Upper lobe of right lung (tissue), 1 donor: ENCODE results near the gene ABCB11. TPM values are rescaled to one million over a fixed set of nuclear protein-coding genes. Genes with fewer than 3 reads are reported as not detected.

Experiments used
- ATAC-seq: fragments of 200-7000 bp; cut with Tn5 transposase; one replicate; pipeline ENCODE4 v1.9.1; 2020; ENCODE audit warnings: mild to moderate bottlenecking, moderate library complexity
- DNase-seq: peaks from one replicate; pipeline ENCODE4 v3.0.0-alpha.2; 2020
- H3K27ac ChIP-seq: fragments of 200-600 bp; one replicate; pipeline ENCODE4 v1.8.0; 2022
- H3K27me3 ChIP-seq: fragments of 200-600 bp; one replicate; pipeline ENCODE4 v1.8.0; 2022; ENCODE audit warnings: mild to moderate bottlenecking
- H3K36me3 ChIP-seq: fragments of 200-600 bp; one replicate; pipeline ENCODE4 v1.8.0; 2022
- H3K4me1 ChIP-seq: fragments of 200-600 bp; one replicate; pipeline ENCODE4 v1.8.0; 2022
- H3K4me3 ChIP-seq: fragments of 200-600 bp; one replicate; pipeline ENCODE4 v1.8.0; 2022; ENCODE audit warnings: mild to moderate bottlenecking
- H3K9me3 ChIP-seq: fragments of 200-600 bp; one replicate; pipeline ENCODE4 v1.8.0; 2022
- intact Hi-C: fragments of 100-400 bp; cut with DNase I; formaldehyde crosslinking; loops from one replicate; pipeline ENCODE4 v1.11.0; 2022
- total RNA-seq: library from RNA; stranded (reverse); fragmentation: NEBNext Ultra II Directional; extraction: Animal tissue kit (Norgen Biotek cat#: 25700); gene quantifications from one replicate; pipeline ENCODE4 v1.2.1, GENCODE V29; 2021
- TF ChIP-seq, protein P1 (sequence below): fragments of 200-600 bp; IDR thresholded peaks from one replicate; pipeline ENCODE4 v1.8.0; 2022; ENCODE audit warnings: antibody characterized with exemption
- donor health status: DM: no; HTN: yes; CAD: no; lungs with severe emphysema.

Gene ABCB11
- total RNA-seq, 1 donor from 2014 or later: 0.06 TPM

DNA sequence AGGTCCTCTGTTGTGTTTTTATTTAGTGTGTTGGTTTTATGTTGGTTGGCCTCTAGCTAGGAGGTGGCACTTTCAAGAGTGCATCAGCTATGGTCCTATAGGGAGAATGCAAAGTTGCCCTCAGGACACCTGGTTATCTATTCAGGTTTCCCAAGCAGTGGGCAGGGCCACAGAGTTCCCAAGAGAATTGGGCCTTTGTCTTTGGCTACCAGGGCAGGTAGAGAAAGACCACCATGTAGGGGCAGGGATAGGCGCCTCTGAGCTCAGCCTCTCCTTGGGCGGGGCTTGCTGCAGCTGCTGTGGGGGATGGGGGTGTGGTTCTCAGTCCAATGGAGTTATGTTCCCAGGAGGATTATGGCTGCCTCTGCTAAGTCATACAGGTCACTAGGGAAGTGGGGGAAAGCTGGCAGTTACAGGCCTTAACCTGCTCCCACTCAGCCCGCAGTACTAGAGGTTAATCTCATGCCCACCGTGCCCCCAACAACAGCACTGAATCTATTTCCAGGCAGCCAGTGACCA is 26.0 kb downstream of the ABCB11 start:
- TF ChIP-seq, protein P1, sequence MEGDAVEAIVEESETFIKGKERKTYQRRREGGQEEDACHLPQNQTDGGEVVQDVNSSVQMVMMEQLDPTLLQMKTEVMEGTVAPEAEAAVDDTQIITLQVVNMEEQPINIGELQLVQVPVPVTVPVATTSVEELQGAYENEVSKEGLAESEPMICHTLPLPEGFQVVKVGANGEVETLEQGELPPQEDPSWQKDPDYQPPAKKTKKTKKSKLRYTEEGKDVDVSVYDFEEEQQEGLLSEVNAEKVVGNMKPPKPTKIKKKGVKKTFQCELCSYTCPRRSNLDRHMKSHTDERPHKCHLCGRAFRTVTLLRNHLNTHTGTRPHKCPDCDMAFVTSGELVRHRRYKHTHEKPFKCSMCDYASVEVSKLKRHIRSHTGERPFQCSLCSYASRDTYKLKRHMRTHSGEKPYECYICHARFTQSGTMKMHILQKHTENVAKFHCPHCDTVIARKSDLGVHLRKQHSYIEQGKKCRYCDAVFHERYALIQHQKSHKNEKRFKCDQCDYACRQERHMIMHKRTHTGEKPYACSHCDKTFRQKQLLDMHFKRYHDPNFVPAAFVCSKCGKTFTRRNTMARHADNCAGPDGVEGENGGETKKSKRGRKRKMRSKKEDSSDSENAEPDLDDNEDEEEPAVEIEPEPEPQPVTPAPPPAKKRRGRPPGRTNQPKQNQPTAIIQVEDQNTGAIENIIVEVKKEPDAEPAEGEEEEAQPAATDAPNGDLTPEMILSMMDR: no peak
- no peak overlapping the region for H3K27ac ChIP-seq
- H3K9me3 ChIP-seq: no peaks in the 10 kb centered on the region
- no peaks in the 10 kb centered on the region for H3K4me1 ChIP-seq
- H3K36me3 ChIP-seq: no peaks in the 10 kb centered on the region
- intact Hi-C loops: no loop called here
- ATAC-seq: no peak
- H3K4me3 ChIP-seq: no peak overlapping the region
- no peak for DNase-seq
- H3K27me3 ChIP-seq: no peaks in the 10 kb centered on the region

DNA sequence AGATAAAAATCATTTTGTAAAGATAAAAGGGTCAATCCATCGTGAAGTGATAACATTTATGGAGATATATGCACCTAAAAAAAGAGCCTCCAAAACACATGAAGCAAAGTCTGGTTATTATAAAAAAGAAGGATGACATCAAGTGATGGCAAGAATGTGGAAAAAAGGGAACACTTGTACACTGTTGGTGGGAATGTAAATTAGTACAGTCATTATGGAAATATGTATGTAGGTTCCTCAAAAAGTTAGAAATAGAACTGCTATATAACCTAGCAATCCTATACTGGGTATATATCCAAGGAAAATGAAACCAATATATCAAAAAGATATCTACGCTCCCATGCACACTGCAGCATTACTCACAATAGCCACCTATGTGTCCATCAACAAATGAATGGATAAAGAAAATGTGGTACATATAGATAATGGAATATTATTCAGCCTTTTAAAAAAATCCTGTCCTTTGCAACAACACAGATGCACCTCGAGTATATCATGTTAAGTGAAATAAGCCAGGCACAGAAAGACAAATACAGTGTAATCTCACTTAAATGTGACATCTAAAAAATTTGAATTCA is 28.9 kb downstream of the ABCB11 start:
- H3K36me3 ChIP-seq: no peaks in the 10 kb centered on the region
- no peak overlapping the region for H3K27ac ChIP-seq
- intact Hi-C loops: no loop called here
- DNase-seq (no peak), ATAC-seq (no peak)
- no peaks in the 10 kb centered on the region for H3K27me3 ChIP-seq
- TF ChIP-seq, protein P1: no peak
- H3K4me3 ChIP-seq: no peak overlapping the region
- no peaks in the 10 kb centered on the region for H3K4me1 ChIP-seq
- H3K9me3 ChIP-seq: no peaks in the 10 kb centered on the region

- H3K36me3 ChIP-seq: no peaks in the 10 kb centered on the region
- no peak overlapping the region for H3K27ac ChIP-seq
- H3K4me1 ChIP-seq: no peaks in the 10 kb centered on the region
- TF ChIP-seq, protein P1: no peak
- no peak overlapping the region for H3K4me3 ChIP-seq
- intact Hi-C loops: no loop called here
- ATAC-seq (no peak), DNase-seq (no peak)
- H3K27me3 ChIP-seq: no peaks in the 10 kb centered on the region
- no peaks in the 10 kb centered on the region for H3K9me3 ChIP-seq
Measured at GRCh38 chr2:169001116-169001815, 29.9 kb downstream of the ABCB11 start.

GRCh38 chr2:168999668-169000213 is 31.4 kb downstream of the ABCB11 start:
- intact Hi-C loops: no loop called here
- H3K9me3 ChIP-seq: no peaks in the 10 kb centered on the region
- H3K4me3 ChIP-seq: no peak overlapping the region
- H3K27me3 ChIP-seq: no peaks in the 10 kb centered on the region
- TF ChIP-seq, protein P1: no peak
- H3K4me1 ChIP-seq: no peaks in the 10 kb centered on the region
- no peaks in the 10 kb centered on the region for H3K36me3 ChIP-seq
- ATAC-seq: no peak
- no peak for DNase-seq
- H3K27ac ChIP-seq: no peak overlapping the region

DNA sequence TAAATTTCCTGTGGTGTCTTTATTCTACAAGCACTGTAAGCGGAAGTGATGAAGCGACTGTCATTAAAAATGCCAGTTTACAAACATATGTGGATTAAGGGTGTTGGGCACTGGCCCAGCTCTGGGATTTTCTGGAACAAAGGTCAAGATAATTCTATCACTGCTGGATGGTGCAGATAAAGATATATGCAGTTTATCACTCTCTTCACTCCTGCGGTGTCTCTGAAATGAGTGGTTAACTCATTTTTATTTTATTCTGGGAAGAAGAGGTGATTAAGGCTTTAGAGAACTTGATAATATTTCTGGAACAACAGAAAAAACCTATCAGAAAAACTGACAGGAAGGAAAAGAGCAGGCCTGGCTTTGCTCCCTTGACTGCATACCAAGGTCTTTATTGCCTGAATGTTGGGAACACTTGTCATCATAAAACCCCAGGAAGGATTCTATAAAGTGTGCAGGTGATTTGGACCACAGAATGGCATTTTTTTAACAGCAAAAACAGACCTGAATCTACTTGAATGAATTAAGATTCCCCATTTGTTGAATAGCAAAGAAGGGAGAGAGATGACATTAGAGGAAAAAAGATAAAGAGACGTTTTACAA is 32.4 kb downstream of the ABCB11 start:
- intact Hi-C loops: no loop called here
- H3K27me3 ChIP-seq: no peaks in the 10 kb centered on the region
- DNase-seq (no peak), ATAC-seq (no peak)
- no peaks in the 10 kb centered on the region for H3K4me1 ChIP-seq
- no peak overlapping the region for H3K27ac ChIP-seq
- TF ChIP-seq, protein P1: no peak
- no peaks in the 10 kb centered on the region for H3K36me3 ChIP-seq
- no peaks in the 10 kb centered on the region for H3K9me3 ChIP-seq
- H3K4me3 ChIP-seq: no peak overlapping the region
